ENCODE data around the gene EPS8L1.

DNA sequence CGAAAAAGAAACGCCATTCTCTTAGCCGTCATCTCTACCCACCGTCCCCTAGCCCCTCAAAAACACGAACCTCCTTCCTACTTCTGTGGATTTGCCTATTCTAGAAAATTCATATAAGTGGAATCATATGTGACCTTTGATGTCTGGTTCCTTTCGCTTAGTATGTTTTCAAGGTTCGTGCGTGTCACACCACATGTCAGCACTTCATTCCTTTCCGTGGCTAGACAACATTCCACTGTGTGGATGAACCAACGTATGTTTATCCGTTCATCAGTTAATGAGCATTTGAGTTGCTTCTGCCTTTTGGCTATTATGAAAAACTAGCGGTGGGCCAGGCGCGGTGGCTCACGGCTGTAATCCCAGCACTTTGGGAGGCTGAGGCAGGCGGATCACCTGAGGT, 55.8 kb downstream of the EPS8L1 start:
- TF ChIP-seq CTCF (conservative IDR thresholded peaks at IDR 0.05 in 1 of 2, IDR thresholded peaks at IDR 0.05 in 1 of 2; ENCODE audit: extremely low read depth in 1 of 2, insufficient read depth in 1 of 2, low read depth in 1 of 2, low read length in 2 of 2) (no peak), EZH2 (IDR thresholded peaks at IDR 0.05; ENCODE audit: borderline replicate concordance, low read length) (no peak)

Data from mammary epithelial cell (primary cell).